A549 (cell line): Measurements from ENCODE around the gene B3GAT1.

Experiments
- FOXS1 ChIP-seq: fragments of 250-450 bp; sonication (Bioruptor Pico); IDR thresholded peaks from 2 replicates; pipeline ENCODE4 v1.5.0; 2020; ENCODE audit warnings: mild to moderate bottlenecking, moderate library complexity
- JUN ChIP-seq, 2 experiments: fragments of >200 bp; sonication (Bioruptor Twin); formaldehyde crosslinking; IDR thresholded peaks; 2 replicates in 1 of 2; 3 replicates in 1 of 2; pipeline ENCODE4 v1.6.1; 2016 to 2017
- MYC ChIP-seq: IDR thresholded peaks from 2 replicates; pipeline ENCODE4 v1.6.1; 2012; ENCODE audit warnings: mild to moderate bottlenecking, inconsistent platforms, low read length, improper control_type of control experiment, borderline replicate concordance
- POLR2A ChIP-seq: IDR thresholded peaks from 2 replicates; pipeline ENCODE4 v1.6.1; 2012; ENCODE audit warnings: mild to moderate bottlenecking, low read length
- RCOR1 ChIP-seq: fragments of 150-350 bp; IDR thresholded peaks from 2 replicates; pipeline ENCODE4 v1.6.1; 2014; ENCODE audit warnings: antibody characterized with exemption, low read length, low read depth
- REST ChIP-seq: fragments of 200-600 bp; sonication (generic); IDR thresholded peaks from 2 replicates; pipeline ENCODE4 v1.6.1; 2016; ENCODE audit warnings: antibody characterized with exemption, mild to moderate bottlenecking, moderate library complexity
- TF ChIP-seq, protein P1 (sequence below): fragments of >200 bp; sonication (Bioruptor Twin); formaldehyde crosslinking; IDR thresholded peaks from 3 replicates; pipeline ENCODE4 v1.5.1; 2016
- TF ChIP-seq, protein P2 (sequence below): fragments of 450-650 bp; IDR thresholded peaks from 2 replicates; pipeline ENCODE4 v1.6.1; 2014; ENCODE audit warnings: antibody characterized with exemption

DNA sequence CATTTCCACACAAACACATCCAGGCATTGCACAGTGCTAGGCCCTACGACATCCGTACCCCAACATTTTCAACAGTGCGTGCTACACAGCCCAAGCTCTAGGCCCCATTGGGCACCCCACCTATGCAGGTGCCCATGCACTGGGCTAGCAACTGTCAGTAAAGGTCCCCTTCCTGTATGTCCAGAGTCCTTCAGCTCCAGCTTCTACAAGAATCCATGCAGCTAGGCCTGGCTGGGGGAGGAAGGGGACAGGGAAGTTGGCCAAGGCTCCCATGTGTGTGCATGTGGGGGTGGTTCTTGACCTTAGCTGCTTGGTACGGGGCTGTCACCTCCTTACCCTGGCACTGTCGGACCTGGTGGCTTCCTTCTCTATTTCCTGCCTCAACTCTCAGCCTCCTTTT is 1.3 kb downstream of the B3GAT1 start:
- TF ChIP-seq RCOR1 (no peak), POLR2A (no peak), JUN (IDR thresholded peaks at IDR 0.05) (no peak), FOXS1 (CRISPR knock-in tag) (no peak), MYC (no peak), REST (no peak)
- TF ChIP-seq, protein P1, sequence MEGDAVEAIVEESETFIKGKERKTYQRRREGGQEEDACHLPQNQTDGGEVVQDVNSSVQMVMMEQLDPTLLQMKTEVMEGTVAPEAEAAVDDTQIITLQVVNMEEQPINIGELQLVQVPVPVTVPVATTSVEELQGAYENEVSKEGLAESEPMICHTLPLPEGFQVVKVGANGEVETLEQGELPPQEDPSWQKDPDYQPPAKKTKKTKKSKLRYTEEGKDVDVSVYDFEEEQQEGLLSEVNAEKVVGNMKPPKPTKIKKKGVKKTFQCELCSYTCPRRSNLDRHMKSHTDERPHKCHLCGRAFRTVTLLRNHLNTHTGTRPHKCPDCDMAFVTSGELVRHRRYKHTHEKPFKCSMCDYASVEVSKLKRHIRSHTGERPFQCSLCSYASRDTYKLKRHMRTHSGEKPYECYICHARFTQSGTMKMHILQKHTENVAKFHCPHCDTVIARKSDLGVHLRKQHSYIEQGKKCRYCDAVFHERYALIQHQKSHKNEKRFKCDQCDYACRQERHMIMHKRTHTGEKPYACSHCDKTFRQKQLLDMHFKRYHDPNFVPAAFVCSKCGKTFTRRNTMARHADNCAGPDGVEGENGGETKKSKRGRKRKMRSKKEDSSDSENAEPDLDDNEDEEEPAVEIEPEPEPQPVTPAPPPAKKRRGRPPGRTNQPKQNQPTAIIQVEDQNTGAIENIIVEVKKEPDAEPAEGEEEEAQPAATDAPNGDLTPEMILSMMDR = no peak
- TF ChIP-seq, protein P2, sequence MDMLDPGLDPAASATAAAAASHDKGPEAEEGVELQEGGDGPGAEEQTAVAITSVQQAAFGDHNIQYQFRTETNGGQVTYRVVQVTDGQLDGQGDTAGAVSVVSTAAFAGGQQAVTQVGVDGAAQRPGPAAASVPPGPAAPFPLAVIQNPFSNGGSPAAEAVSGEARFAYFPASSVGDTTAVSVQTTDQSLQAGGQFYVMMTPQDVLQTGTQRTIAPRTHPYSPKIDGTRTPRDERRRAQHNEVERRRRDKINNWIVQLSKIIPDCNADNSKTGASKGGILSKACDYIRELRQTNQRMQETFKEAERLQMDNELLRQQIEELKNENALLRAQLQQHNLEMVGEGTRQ = no peak
